ENCODE results near the gene TBC1D17.

TBC1D17 gene

GRCh38 chr19:49848938-49849337 lies 28.6 kb upstream of the TBC1D17 start:
- DNase-seq (ENCODE audit: low spot score), result no peak
- no peak for TF ChIP-seq CTCF (IDR thresholded peaks at IDR 0.05; ENCODE audit: extremely low read depth, missing control alignments)

GRCh38 chr19:49849433-49850220 lies 27.9 kb upstream of the TBC1D17 start:
- no peak for TF ChIP-seq CTCF (IDR thresholded peaks at IDR 0.05; ENCODE audit: extremely low read depth, missing control alignments)
- no peak for DNase-seq (ENCODE audit: low spot score)

GRCh38 chr19:49850221-49850486 lies 27.3 kb upstream of the TBC1D17 start:
- no peak for TF ChIP-seq CTCF (IDR thresholded peaks at IDR 0.05; ENCODE audit: extremely low read depth, missing control alignments)
- no peak for DNase-seq (ENCODE audit: low spot score)

- TF ChIP-seq CTCF (IDR thresholded peaks at IDR 0.05; ENCODE audit: extremely low read depth, missing control alignments), result no peak
- DNase-seq (ENCODE audit: low spot score), result peak; percentile 98
Measured at GRCh38 chr19:49850487-49851342, 26.8 kb upstream of the TBC1D17 start, which contains the start of gene PTOV1. TSS of gene PTOV1 (plus strand) at chr19:49851159.

GRCh38 chr19:49851456-49852259 lies 25.8 kb upstream of the TBC1D17 start:
- peak; percentile 70 for DNase-seq (ENCODE audit: low spot score)
- no peak for TF ChIP-seq CTCF (IDR thresholded peaks at IDR 0.05; ENCODE audit: extremely low read depth, missing control alignments)

- DNase-seq (ENCODE audit: low spot score), result no peak
- TF ChIP-seq CTCF (IDR thresholded peaks at IDR 0.05; ENCODE audit: extremely low read depth, missing control alignments), result no peak
Measured at GRCh38 chr19:49852631-49853126, 24.8 kb upstream of the TBC1D17 start.

Measured in GM20000 (cell line).